HPDE6-E6E7 (cell line): ENCODE results near the gene KCNMB4.
"Not testable (repeated sequence)": the region's sequence is repeated elsewhere in the genome, so short reads cannot be mapped to it uniquely, and the experiment has no call there.

Experiments
- DNase-seq: peaks from one replicate; pipeline ENCODE4 v3.0.0; 2011; ENCODE audit warnings: missing footprints; ENCODE audit errors: extremely low spot score

The KCNMB4 gene

GRCh38 chr12:70372881-70373280 lies 6.8 kb downstream of the KCNMB4 start:
- DNase-seq = no peak

- DNase-seq = no peak
These were observed 13.8 kb downstream of the KCNMB4 start for GRCh38 chr12:70379846-70380245.

GRCh38 chr12:70383484-70383883 lies 17.4 kb downstream of the KCNMB4 start:
- no peak for DNase-seq

GRCh38 chr12:70383886-70384285 lies 17.8 kb downstream of the KCNMB4 start:
- no peak for DNase-seq

GRCh38 chr12:70386771-70387170 lies 20.7 kb downstream of the KCNMB4 start:
- DNase-seq = no peak

DNA sequence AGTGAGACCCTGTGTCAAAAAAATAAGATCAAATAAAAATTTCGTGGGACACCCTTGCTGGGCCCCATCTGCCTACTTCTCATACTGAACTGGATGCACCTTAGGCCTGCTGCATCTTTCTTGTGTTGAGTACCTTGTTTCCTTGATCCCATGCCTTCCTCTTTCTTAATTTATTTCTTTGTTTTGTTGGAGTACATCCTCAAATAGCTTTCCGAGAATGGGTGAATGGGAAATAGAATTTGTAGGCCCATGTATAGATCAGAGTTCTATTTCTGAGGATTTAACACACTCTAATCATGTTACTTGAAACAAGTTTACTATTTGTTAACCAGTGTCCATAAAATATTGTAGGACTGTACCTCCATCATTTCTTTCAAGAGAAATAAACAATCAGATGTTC lies 23.6 kb downstream of the KCNMB4 start:
- no peak for DNase-seq

- not testable (repeated sequence) for DNase-seq
These were observed 26.5 kb downstream of the KCNMB4 start for GRCh38 chr12:70392631-70393030.

- DNase-seq = no peak
These were observed 27.9 kb downstream of the KCNMB4 start for GRCh38 chr12:70393787-70394499.

DNA sequence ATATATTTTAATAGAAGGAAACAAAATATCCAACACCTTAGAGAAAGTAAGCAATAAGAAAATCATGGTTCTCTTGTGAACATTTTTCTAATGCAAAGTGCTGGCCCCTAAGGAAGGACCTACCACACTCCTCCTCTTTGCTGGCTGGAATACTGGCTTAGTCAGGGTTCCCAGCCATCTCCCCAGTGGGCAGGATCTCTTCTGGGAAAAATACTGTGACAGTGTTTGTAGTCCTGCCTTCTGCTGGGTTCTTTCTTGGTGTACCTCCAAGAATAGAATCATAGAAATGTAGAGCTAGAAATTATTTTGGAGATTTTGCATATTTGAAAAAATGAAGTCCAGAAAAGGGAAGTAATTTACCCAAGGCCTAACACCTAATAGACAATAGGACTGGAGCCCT lies 31.9 kb downstream of the KCNMB4 start:
- no peak for DNase-seq

DNA sequence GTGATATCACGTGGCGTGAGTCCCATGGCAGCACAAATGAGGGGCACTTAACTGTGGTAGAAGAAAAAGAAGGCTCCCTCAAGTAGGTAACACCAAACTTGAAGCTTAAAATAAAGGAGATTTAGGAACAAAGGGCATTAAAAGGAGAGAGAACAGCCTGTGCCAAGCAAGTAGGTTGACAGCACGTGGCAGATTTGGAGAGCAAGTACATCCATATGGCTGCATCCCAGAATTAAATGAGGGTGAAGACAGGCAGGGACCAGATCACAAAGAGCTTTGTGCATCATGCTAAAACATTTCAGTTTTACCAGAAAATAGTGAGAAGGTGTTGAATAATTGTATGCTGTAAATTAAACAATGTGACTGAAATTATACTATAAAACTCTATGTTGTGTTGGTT lies 32.8 kb downstream of the KCNMB4 start:
- DNase-seq = no peak

DNA sequence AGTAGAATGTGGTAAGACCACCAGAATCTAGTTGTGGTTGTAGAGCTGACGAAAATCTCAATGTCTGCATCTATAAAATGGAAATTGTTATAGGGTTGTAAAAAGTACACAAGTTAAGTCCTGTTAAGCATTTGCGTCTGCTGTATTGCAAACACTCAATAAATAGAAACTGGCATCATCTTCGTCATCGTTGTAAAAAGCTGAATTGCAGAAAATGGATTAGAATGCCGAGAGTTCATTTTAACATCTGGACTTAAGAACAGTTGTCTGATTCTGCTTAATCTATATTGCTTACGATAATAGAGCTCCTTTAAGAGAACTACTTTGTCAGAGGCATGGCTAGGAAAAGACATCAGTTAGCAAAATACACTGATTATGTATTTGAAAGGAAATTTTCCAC lies 33.2 kb downstream of the KCNMB4 start:
- DNase-seq = no peak

- DNase-seq = no peak
These were observed 34.0 kb downstream of the KCNMB4 start for GRCh38 chr12:70400124-70400523.

- no peak for DNase-seq
These were observed 36.5 kb downstream of the KCNMB4 start for GRCh38 chr12:70402597-70402996.

GRCh38 chr12:70403826-70404225 lies 37.7 kb downstream of the KCNMB4 start:
- DNase-seq = no peak

GRCh38 chr12:70408004-70408790 lies 42.1 kb downstream of the KCNMB4 start:
- no peak for DNase-seq

DNA sequence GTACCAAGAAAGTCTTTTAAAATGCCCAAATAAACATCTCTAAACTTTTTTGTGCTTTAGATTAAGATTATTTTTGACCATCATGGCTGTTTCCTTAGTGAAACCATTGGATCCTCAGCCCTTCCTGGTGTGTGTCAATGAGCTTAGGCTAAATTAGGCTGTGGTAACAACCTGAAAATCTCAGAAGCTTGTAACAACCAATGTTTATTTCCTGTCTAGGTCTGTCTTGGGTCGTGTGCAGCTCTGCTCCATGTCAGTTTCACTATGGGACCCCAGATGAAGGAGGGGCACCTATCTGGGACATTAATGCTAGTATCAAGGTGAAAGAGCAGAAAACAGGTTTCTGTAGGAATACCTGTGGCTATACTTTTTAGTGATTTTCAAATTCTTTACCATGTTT lies 49.9 kb downstream of the KCNMB4 start:
- no peak for DNase-seq

DNA sequence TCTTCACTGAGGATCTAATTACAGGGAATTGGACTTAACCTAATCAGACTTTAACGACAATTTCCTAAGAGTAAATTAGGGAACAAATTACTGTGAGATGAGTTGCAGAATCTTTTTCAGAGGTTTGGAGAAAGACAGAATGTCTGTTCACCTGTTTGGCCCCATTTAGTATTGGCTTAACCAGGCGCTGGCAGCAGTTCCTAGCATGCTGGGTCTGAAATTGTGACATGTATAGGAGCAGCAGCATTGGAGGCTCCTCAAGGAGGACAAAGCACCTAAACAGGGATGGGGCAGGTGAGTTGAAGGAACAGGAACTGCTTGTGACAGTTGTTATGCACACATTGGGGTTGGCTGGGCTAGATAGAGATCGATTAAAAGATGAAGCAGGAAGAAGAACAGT lies 51.0 kb downstream of the KCNMB4 start:
- no peak for DNase-seq

GRCh38 chr12:70418101-70418500 lies 52.0 kb downstream of the KCNMB4 start:
- no peak for DNase-seq

DNA sequence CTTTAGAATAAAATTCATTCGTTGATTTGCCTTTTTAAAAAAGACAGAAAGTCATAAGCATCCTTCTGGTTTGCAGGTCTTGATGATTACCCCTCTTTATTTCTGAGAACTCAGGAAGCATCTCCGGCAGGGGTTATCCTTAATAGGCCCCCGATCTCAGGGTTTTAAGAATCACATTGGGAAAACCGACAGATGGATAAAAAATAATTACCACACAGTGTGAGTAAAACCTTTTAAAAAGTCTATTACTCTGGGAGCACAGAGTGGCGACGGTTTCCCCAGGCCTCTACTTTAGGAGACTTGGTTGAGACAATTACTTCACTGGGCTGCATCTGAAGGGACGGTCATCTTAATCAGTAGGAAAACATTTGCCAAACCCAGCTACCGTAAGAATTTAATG lies 56.5 kb downstream of the KCNMB4 start:
- no peak for DNase-seq

DNA sequence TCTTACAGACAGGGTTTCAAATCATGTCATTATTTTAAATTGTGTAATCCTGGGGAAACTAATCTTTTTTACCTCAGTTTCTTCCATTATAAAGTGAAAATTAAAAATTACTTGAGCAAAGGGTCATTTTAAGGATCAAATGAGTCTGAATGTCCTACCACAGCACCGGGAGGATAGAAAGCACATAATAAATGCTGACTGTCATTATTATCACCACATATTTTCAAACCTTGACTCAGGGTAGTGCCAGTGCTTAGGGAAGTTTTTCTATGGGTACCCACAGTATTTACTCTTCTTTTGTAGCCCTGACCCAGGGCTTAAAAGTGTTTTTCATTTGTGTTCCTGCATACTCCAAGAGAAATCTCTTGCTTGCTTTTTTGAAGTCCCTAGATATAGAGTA lies 60.5 kb downstream of the KCNMB4 start:
- no peak for DNase-seq

DNA sequence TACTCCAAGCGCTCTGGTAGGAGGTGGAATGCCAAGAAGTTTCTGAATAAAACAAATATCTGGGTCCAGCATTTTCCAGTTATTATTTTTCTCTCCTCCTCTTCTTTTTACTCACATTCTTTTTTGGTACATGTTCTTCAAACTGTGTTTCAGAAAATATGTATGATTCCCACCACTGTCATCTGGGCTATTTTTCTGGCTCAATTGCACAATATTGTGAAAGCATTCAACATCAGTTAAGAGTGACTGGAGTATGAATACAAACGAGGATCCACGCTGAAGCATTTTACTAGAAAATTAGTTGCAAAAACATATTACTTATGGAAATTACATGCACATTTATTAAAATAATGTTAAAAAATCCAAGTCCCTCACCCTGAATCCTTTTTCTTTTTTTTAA lies 61.5 kb downstream of the KCNMB4 start:
- DNase-seq = no peak

DNA sequence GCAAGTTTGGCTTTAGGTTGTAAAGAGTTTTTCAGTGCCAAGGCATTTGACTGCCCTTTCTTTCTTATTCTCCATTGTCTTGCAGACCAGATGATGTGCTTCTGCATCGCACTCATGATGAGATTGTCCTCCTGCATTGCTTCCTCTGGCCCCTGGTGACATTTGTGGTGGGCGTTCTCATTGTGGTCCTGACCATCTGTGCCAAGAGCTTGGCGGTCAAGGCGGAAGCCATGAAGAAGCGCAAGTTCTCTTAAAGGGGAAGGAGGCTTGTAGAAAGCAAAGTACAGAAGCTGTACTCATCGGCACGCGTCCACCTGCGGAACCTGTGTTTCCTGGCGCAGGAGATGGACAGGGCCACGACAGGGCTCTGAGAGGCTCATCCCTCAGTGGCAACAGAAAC lies 64.3 kb downstream of the KCNMB4 start:
- no peak for DNase-seq

GRCh38 chr12:70436836-70437235 lies 70.7 kb downstream of the KCNMB4 start:
- no peak for DNase-seq
